Tibial nerve (tissue), 4 donors: ENCODE measurements around the gene NDUFB3.

Experiments
- EP300 ChIP-seq, 2 donors: sonication (generic); formaldehyde crosslinking; IDR thresholded peaks; one replicate each; pipeline ENCODE4 v1.6.1; 2017; ENCODE audit warnings: antibody characterized with exemption in 2 of 2, mild to moderate bottlenecking in 1 of 2
- POLR2A ChIP-seq, 2 donors: fragments of 450-650 bp; IDR thresholded peaks; one replicate each; pipeline ENCODE4 v1.6.1; 2017; ENCODE audit warnings: antibody characterized with exemption in 2 of 2, mild to moderate bottlenecking in 2 of 2, moderate library complexity in 2 of 2
- TF ChIP-seq, protein P1 (sequence below), 5 experiments: fragments of 200-600 bp in 3 of 5; fragments of 450-650 bp in 2 of 5; sonication (generic) in 3 of 5; IDR thresholded peaks; one replicate each; pipeline ENCODE4 v1.5.1; 2016 to 2019; ENCODE audit warnings: antibody characterized with exemption in 5 of 5, mild to moderate bottlenecking in 3 of 5, moderate library complexity in 2 of 5

DNA sequence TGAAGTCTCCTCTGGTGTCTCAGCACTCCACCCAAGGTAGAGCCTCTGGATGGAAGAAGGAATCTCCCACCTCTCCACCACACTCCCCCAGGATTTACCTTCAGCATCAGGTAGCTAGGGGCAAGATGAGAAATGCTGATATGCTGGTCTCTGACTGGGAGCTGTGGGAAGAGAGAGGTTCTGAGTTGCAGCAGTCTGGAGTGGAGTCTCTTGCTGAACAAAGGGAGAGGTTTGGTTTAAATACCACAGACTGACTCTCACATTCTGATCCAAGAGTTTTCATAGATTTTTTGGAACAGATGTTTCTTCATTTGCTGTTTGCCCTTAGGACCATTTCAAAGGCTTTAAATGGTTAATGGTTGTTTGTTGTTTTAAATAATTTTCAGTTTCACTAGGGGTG lies 43.0 kb downstream of the NDUFB3 start:
- TF ChIP-seq, protein P1, sequence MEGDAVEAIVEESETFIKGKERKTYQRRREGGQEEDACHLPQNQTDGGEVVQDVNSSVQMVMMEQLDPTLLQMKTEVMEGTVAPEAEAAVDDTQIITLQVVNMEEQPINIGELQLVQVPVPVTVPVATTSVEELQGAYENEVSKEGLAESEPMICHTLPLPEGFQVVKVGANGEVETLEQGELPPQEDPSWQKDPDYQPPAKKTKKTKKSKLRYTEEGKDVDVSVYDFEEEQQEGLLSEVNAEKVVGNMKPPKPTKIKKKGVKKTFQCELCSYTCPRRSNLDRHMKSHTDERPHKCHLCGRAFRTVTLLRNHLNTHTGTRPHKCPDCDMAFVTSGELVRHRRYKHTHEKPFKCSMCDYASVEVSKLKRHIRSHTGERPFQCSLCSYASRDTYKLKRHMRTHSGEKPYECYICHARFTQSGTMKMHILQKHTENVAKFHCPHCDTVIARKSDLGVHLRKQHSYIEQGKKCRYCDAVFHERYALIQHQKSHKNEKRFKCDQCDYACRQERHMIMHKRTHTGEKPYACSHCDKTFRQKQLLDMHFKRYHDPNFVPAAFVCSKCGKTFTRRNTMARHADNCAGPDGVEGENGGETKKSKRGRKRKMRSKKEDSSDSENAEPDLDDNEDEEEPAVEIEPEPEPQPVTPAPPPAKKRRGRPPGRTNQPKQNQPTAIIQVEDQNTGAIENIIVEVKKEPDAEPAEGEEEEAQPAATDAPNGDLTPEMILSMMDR (IDR thresholded peaks at IDR 0.05): no peak
- TF ChIP-seq EP300 (IDR thresholded peaks at IDR 0.05): no peak
- TF ChIP-seq POLR2A (IDR thresholded peaks at IDR 0.05): no peak
